Vagina (tissue), 2 donors: ENCODE data around the gene GIGYF1.

Experiments
- CTCF ChIP-seq, 3 experiments: fragments of 450-650 bp in 2 of 3; fragments of 200-600 bp in 1 of 3; sonication (generic) in 1 of 3; IDR thresholded peaks; one replicate each; pipeline ENCODE4 v1.5.1; 2017 to 2019; ENCODE audit warnings: antibody characterized with exemption in 3 of 3, mild to moderate bottlenecking in 2 of 3, moderate library complexity in 2 of 3
- POLR2A ChIP-seq, 2 donors: fragments of 450-650 bp; IDR thresholded peaks; one replicate each; pipeline ENCODE4 v1.6.1; 2017; ENCODE audit warnings: antibody characterized with exemption in 2 of 2, mild to moderate bottlenecking in 2 of 2, moderate library complexity in 2 of 2

GRCh38 chr7:100723732-100724275 lies 29.8 kb upstream of the GIGYF1 start:
- no peak for TF ChIP-seq CTCF (IDR thresholded peaks at IDR 0.05)
- no peak for TF ChIP-seq POLR2A (IDR thresholded peaks at IDR 0.05)
